ENCODE data around the gene SLC25A43.

The SLC25A43 gene

DNA sequence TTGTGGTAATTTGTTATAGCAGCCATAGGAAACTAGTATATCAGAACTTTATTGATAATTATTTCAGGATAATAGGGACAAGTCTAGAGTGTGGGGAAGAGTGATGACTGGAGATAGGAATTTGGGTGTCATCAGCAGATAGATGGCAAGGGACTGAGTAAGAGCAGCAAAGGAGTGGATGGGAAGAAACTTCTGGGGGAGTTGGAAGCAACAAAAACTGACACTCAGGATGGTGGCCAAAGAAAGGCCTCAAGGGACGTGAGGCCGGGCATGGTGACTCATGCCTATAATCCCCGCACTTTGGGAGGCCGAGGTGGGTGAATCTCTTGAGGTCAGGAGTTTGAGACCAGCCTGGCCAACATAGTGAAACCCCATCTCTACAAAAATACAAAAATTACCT is 60.0 kb downstream of the SLC25A43 start:
- H3K4me2 ChIP-seq = no peak overlapping the region
- TF ChIP-seq, protein P1, sequence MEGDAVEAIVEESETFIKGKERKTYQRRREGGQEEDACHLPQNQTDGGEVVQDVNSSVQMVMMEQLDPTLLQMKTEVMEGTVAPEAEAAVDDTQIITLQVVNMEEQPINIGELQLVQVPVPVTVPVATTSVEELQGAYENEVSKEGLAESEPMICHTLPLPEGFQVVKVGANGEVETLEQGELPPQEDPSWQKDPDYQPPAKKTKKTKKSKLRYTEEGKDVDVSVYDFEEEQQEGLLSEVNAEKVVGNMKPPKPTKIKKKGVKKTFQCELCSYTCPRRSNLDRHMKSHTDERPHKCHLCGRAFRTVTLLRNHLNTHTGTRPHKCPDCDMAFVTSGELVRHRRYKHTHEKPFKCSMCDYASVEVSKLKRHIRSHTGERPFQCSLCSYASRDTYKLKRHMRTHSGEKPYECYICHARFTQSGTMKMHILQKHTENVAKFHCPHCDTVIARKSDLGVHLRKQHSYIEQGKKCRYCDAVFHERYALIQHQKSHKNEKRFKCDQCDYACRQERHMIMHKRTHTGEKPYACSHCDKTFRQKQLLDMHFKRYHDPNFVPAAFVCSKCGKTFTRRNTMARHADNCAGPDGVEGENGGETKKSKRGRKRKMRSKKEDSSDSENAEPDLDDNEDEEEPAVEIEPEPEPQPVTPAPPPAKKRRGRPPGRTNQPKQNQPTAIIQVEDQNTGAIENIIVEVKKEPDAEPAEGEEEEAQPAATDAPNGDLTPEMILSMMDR (conservative IDR thresholded peaks at IDR 0.05; ENCODE audit: low read depth, low read length) = no peak
- H2AFZ ChIP-seq (ENCODE audit: low read depth) = no peak overlapping the region
- no peaks in the 10 kb centered on the region for H3K36me3 ChIP-seq (ENCODE audit: insufficient read depth)
- no peaks in the 10 kb centered on the region for H3K79me2 ChIP-seq (ENCODE audit: insufficient read depth, low read depth)
- no peak overlapping the region for H3K27ac ChIP-seq
- H3K9ac ChIP-seq = no peak overlapping the region
- no peaks in the 10 kb centered on the region for H3K27me3 ChIP-seq (ENCODE audit: insufficient read depth, low read depth)
- H3K4me1 ChIP-seq (ENCODE audit: low read depth, poor library complexity, severe bottlenecking) = no peaks in the 10 kb centered on the region
- no peaks in the 10 kb centered on the region for H4K20me1 ChIP-seq (ENCODE audit: insufficient read depth)
- no peak overlapping the region for H3K4me3 ChIP-seq (IDR thresholded peaks at IDR 0.05; ENCODE audit: insufficient read depth, low read depth, low read length)

GRCh38 chrX:119465555-119465954 is 66.4 kb downstream of the SLC25A43 start:
- Histone ChIP-seq H3K4me3 (IDR thresholded peaks at IDR 0.05; ENCODE audit: insufficient read depth, low read depth, low read length) (no peak overlapping the region), H3K27me3 (ENCODE audit: insufficient read depth, low read depth) (no peaks in the 10 kb centered on the region), H3K4me2 (no peak overlapping the region), H3K79me2 (ENCODE audit: insufficient read depth, low read depth) (peaks cover 8% of the 10 kb centered on the region; the same call in 1 of the 2 replicates), H3K27ac (no peak overlapping the region), H4K20me1 (ENCODE audit: insufficient read depth) (peaks cover 3% of the 10 kb centered on the region; the same call in 1 of the 2 replicates), H3K36me3 (ENCODE audit: insufficient read depth) (no peaks in the 10 kb centered on the region), H3K9ac (no peak overlapping the region), H3K4me1 (ENCODE audit: low read depth, poor library complexity, severe bottlenecking) (peaks cover 4% of the 10 kb centered on the region), H2AFZ (ENCODE audit: low read depth) (no peak overlapping the region)
- TF ChIP-seq, protein P1 (conservative IDR thresholded peaks at IDR 0.05; ENCODE audit: low read depth, low read length) = no peak

DNA sequence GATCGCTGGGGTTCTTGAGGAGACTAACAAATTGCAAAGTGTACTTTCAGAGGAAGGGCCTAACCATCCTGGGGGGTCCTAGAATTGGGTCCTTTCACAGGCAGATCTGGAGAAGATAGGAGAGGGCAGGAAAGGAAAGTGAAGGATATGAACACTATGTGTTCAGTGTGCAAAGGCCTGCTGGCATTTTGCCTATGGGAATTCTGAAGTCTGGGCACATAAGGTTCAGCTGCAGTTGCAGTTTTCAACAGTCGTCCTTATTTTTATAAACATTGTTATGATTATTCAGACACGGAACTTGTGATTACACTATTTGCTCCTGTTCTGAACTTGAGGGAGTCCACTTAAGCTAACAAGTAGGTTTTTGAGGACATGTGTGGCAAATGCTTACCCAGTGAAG is 67.8 kb downstream of the SLC25A43 start:
- peaks cover 8% of the 10 kb centered on the region; the same call in 1 of the 2 replicates for H3K79me2 ChIP-seq (ENCODE audit: insufficient read depth, low read depth)
- H3K27me3 ChIP-seq (ENCODE audit: insufficient read depth, low read depth) = no peaks in the 10 kb centered on the region
- no peak overlapping the region for H2AFZ ChIP-seq (ENCODE audit: low read depth)
- H3K4me3 ChIP-seq (IDR thresholded peaks at IDR 0.05; ENCODE audit: insufficient read depth, low read depth, low read length) = no peak overlapping the region
- TF ChIP-seq, protein P1 (conservative IDR thresholded peaks at IDR 0.05; ENCODE audit: low read depth, low read length) = no peak
- H3K27ac ChIP-seq = no peak overlapping the region
- H4K20me1 ChIP-seq (ENCODE audit: insufficient read depth) = peaks cover 3% of the 10 kb centered on the region; the same call in 1 of the 2 replicates
- H3K36me3 ChIP-seq (ENCODE audit: insufficient read depth) = no peaks in the 10 kb centered on the region
- peaks cover 4% of the 10 kb centered on the region for H3K4me1 ChIP-seq (ENCODE audit: low read depth, poor library complexity, severe bottlenecking)
- no peak overlapping the region for H3K4me2 ChIP-seq
- no peak overlapping the region for H3K9ac ChIP-seq

- TF ChIP-seq, protein P1 (conservative IDR thresholded peaks at IDR 0.05; ENCODE audit: low read depth, low read length) = no peak
- Histone ChIP-seq H3K27ac (no peak overlapping the region), H3K9ac (no peak overlapping the region), H3K27me3 (ENCODE audit: insufficient read depth, low read depth) (no peaks in the 10 kb centered on the region), H3K79me2 (ENCODE audit: insufficient read depth, low read depth) (peaks cover 8% of the 10 kb centered on the region; the same call in 1 of the 2 replicates), H3K4me2 (0 out of 2 replicates have a peak overlapping the region, but pooled peaks have one; percentile 48), H3K36me3 (ENCODE audit: insufficient read depth) (no peaks in the 10 kb centered on the region), H3K4me1 (ENCODE audit: low read depth, poor library complexity, severe bottlenecking) (peaks cover 4% of the 10 kb centered on the region), H3K4me3 (IDR thresholded peaks at IDR 0.05; ENCODE audit: insufficient read depth, low read depth, low read length) (no peak overlapping the region), H4K20me1 (ENCODE audit: insufficient read depth) (peaks cover 3% of the 10 kb centered on the region; the same call in 1 of the 2 replicates), H2AFZ (ENCODE audit: low read depth) (0 out of 2 replicates have a peak overlapping the region, but pooled peaks have one; percentile 54)
These were observed 68.3 kb downstream of the SLC25A43 start for GRCh38 chrX:119467433-119467832.

All from KMS-11 (cell line).